ENCODE data around the gene PSTK.

- TF ChIP-seq CTCF (IDR thresholded peaks at IDR 0.05) (no peak), POLR2A (IDR thresholded peaks at IDR 0.05) (no peak)
Measured at GRCh38 chr10:123035467-123036086, 55.4 kb downstream of the PSTK start.
